Ishikawa (cell line): ENCODE data around the gene GRK5.

ENCODE experiments used
- EP300 ChIP-seq: IDR thresholded peaks from 2 replicates; pipeline ENCODE4 v1.6.1; 2012; ENCODE audit warnings: borderline replicate concordance
- RAD21 ChIP-seq: IDR thresholded peaks from 2 replicates; pipeline ENCODE4 v1.6.1; 2012; ENCODE audit warnings: low read depth

- TF ChIP-seq RAD21 = no peak
- TF ChIP-seq EP300 = no peak
Measured at GRCh38 chr10:119391440-119392251, 184.3 kb downstream of the GRK5 start.
